CD4-positive, alpha-beta memory T cell (primary cell): ENCODE results near the gene EFHC1. TPM values are rescaled to one million over a fixed set of nuclear protein-coding genes. Genes with fewer than 3 reads are reported as not detected.
"Not testable (repeated sequence)": the region's sequence is repeated elsewhere in the genome, so short reads cannot be mapped to it uniquely, and the experiment has no call there.

Experiments used
- CTCF ChIA-PET: fragments of 350-600 bp; sonication (Branson Sonifier 250); formaldehyde crosslinking; loops from one replicate; lab custom pipeline; 2021; ENCODE audit warnings: inconsistent platforms; ENCODE audit not compliant: partially characterized antibody; lab: Charles Lee
- POLR2A ChIA-PET: fragments of 350-600 bp; sonication (Branson Sonifier 250); formaldehyde crosslinking; loops from one replicate; lab custom pipeline; 2021; ENCODE audit not compliant: partially characterized antibody; lab: Charles Lee
- DNase-seq, 5 donors: peaks; one replicate each; pipeline versions ENCODE4 v3.0.0 to v3.0.0-alpha.2; 2020 to 2022; ENCODE audit warnings: mixed read lengths in 1 of 5
- H3K27ac ChIP-seq: one replicate; pipeline ENCODE4 v1.7.0; 2013; ENCODE audit warnings: low read depth, low read length
- H3K27me3 ChIP-seq: 2 replicates; pipeline ENCODE4 v1.7.0; 2013; ENCODE audit warnings: mild to moderate bottlenecking, low read length, moderate library complexity; ENCODE audit not compliant: insufficient read depth
- H3K36me3 ChIP-seq: 2 replicates; pipeline ENCODE4 v1.7.0; 2013; ENCODE audit warnings: mild to moderate bottlenecking, low read length, moderate library complexity; ENCODE audit not compliant: insufficient read depth
- H3K4me1 ChIP-seq: 2 replicates; pipeline ENCODE4 v1.7.0; 2013; ENCODE audit warnings: mild to moderate bottlenecking, low read length, moderate library complexity; ENCODE audit not compliant: insufficient read depth
- H3K4me3 ChIP-seq, 2 donors: one replicate each; pipeline ENCODE4 v1.7.0; 2013; ENCODE audit warnings: low read length in 2 of 2, mild to moderate bottlenecking in 1 of 2
- H3K9me3 ChIP-seq, 2 donors: one replicate each; pipeline ENCODE4 v1.7.0; 2013; ENCODE audit warnings: low read length in 2 of 2, control low read depth in 1 of 2; ENCODE audit not compliant: control insufficient read depth in 1 of 2
- H3K27ac Mint-ChIP-seq, 7 donors: one replicate each; pipeline ENCODE4 v1.8.0; 2020 to 2021; ENCODE audit warnings: mixed read lengths in 7 of 7, mild to moderate bottlenecking in 6 of 7, inconsistent platforms in 3 of 7, moderate library complexity in 3 of 7
- H3K27me3 Mint-ChIP-seq, 2 donors: one replicate each; pipeline ENCODE4 v1.8.0; 2020 to 2021; ENCODE audit warnings: mixed read lengths in 2 of 2
- H3K36me3 Mint-ChIP-seq, 2 donors: one replicate each; pipeline ENCODE4 v1.8.0; 2020 to 2021; ENCODE audit warnings: mixed read lengths in 2 of 2, inconsistent platforms in 1 of 2, mild to moderate bottlenecking in 1 of 2
- H3K4me1 Mint-ChIP-seq, 4 donors: one replicate each; pipeline ENCODE4 v1.8.0; 2020 to 2021; ENCODE audit warnings: mixed read lengths in 4 of 4, mild to moderate bottlenecking in 1 of 4
- H3K4me3 Mint-ChIP-seq, 8 donors: one replicate each; pipeline ENCODE4 v1.8.0; 2020 to 2021; ENCODE audit warnings: mixed read lengths in 8 of 8, mild to moderate bottlenecking in 7 of 8, moderate library complexity in 6 of 8, inconsistent platforms in 3 of 8
- H3K9me3 Mint-ChIP-seq, 8 donors: one replicate each; pipeline ENCODE4 v1.8.0; 2020 to 2021; ENCODE audit warnings: mixed read lengths in 8 of 8, mild to moderate bottlenecking in 5 of 8, inconsistent platforms in 3 of 8, moderate library complexity in 1 of 8
- intact Hi-C: fragments of 100-400 bp; cut with micrococcal nuclease; formaldehyde crosslinking; loops from one replicate; pipeline ENCODE4 v1.15.1; 2023
- polyA plus RNA-seq, 2 donors: library from polyadenylated mRNA; unstranded; fragments of 300-500 nt; fragmentation: Illumina TruSeq; gene quantifications; one replicate each; pipeline ENCODE4 v1.2.3, GENCODE V29; 2021
- total RNA-seq, 2 experiments: library from RNA; stranded (reverse); gene quantifications; one replicate each; pipeline ENCODE4 v1.2.3, GENCODE V29; 2021

The EFHC1 gene
- total and polyA plus RNA-seq, 4 experiments from 2014 or later: 1.5 to 10.4 (median 4.1) TPM

DNA sequence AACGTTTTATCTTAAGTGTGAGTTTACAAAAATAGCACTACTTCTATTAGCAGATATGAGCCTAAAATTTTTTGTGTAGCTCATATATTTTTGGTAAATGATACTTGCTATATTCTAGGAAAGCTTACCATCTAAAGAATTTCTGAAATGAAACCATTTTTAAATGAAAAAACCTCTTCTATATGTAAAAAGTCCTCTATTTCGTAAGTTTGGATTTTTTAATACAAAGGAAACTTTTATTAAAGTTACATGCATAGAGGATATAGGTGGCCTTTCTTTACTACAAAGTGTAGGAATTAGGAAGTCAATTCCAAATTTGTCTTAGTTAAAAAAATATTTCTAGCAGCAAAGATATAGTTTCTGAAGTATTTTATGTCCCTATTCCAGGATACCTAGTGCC, 18.8 kb downstream of the EFHC1 start:
- no peak for DNase-seq
- Histone ChIP-seq H3K9me3 (no peaks in the 10 kb centered on the region), H3K4me1 (no peaks in the 10 kb centered on the region), H3K27me3 (no peaks in the 10 kb centered on the region), H3K36me3 (no peaks in the 10 kb centered on the region), H3K4me3 (no peak overlapping the region), H3K27ac (no peak overlapping the region)
- Mint-ChIP-seq H3K4me3 (no peak overlapping the region), H3K4me1 (no peaks in the 10 kb centered on the region), H3K27ac (no peak overlapping the region), H3K27me3 (no peaks in the 10 kb centered on the region), H3K9me3 (peaks cover 0 to 5% (median 0%) of the 10 kb centered on the region in 8 donors), H3K36me3 (peaks cover 0 to 20% of the 10 kb centered on the region in 2 donors)
- intact Hi-C loops: no loop called here
- POLR2A ChIA-PET: no interaction called here
- CTCF ChIA-PET: interaction anchor here (0.8 kb wide), 1 partner anchor 174 kb away, joined by 3 read pairs; no protein-coding TSS in a partner anchor

DNA sequence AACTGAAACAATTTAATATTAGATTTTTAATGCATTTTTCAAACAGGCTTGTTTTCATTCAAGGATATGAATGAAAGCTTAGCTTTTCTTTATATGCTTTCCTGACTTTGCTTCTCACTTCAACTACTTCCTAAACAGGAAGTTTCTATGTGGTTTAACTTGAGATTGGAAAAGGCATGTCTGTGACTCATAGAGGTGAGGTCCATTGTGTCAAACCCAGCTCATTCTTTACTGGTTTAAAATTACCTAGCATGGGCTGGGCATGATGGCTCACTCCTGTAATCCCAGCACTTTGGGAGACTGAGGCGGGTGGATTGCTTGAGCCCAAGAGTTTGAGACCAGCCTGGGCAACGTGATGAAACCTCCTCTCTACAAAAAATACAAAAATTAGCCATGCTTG, 34.4 kb downstream of the EFHC1 start:
- no peak overlapping the region for H3K27ac Mint-ChIP-seq

DNA sequence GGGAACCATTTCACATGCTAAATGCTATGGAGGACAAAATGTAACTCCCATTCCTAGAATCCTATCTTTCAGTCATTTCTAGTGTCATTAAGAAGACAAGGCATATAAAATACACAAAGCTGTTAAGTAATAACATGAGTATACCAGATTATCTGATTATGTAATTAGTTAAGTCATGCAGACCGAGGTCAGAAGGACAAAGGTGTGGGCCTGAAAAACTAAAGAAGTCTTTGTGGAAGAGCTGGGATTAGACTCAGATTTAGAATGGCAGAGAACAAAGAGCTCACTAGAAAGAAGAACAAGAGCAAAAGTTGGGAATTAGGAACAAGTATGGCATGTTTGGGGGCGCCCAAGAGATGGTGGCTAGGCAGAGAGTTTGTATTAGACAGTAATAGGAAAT, 37.0 kb downstream of the EFHC1 start:
- Histone ChIP-seq H3K36me3 (no peaks in the 10 kb centered on the region), H3K27me3 (no peaks in the 10 kb centered on the region), H3K4me3 (no peak overlapping the region), H3K4me1 (no peaks in the 10 kb centered on the region), H3K9me3 (no peaks in the 10 kb centered on the region), H3K27ac (no peak overlapping the region)
- Mint-ChIP-seq H3K27me3 (no peaks in the 10 kb centered on the region), H3K27ac (no peak overlapping the region), H3K9me3 (peaks cover 0 to 6% (median 4%) of the 10 kb centered on the region in 8 donors), H3K4me3 (no peak overlapping the region), H3K36me3 (peaks cover 0 to 20% of the 10 kb centered on the region in 2 donors), H3K4me1 (no peaks in the 10 kb centered on the region)
- DNase-seq: no peak
- ChIA-PET CTCF (interaction anchor here (1.2 kb wide), 1 partner anchor 11 kb away, joined by 3 read pairs; no protein-coding TSS in a partner anchor), POLR2A (interaction anchor here (0.6 kb wide), 1 partner anchor 1268 kb away, joined by 4 read pairs; no protein-coding TSS in a partner anchor)
- intact Hi-C loops: no loop called here

More for the DNA sequence above, 34.4 kb downstream of the EFHC1 start:
- intact Hi-C loops: no loop called here
- Histone ChIP-seq H3K4me1 (no peaks in the 10 kb centered on the region), H3K36me3 (no peaks in the 10 kb centered on the region), H3K9me3 (no peaks in the 10 kb centered on the region), H3K27me3 (no peaks in the 10 kb centered on the region), H3K4me3 (no peak overlapping the region), H3K27ac (no peak overlapping the region)
- Mint-ChIP-seq H3K4me1 (no peaks in the 10 kb centered on the region), H3K9me3 (peaks cover 5 to 24% (median 20%) of the 10 kb centered on the region in 8 donors), H3K36me3 (peaks cover 15 to 37% of the 10 kb centered on the region in 2 donors), H3K4me3 (no peak overlapping the region), H3K27me3 (peaks cover 0 to 1% of the 10 kb centered on the region in 2 donors)
- ChIA-PET CTCF (no interaction called here), POLR2A (interaction anchor here (0.6 kb wide), 1 partner anchor 32 kb away, joined by 3 read pairs; no protein-coding TSS in a partner anchor)
- DNase-seq: no peak

DNA sequence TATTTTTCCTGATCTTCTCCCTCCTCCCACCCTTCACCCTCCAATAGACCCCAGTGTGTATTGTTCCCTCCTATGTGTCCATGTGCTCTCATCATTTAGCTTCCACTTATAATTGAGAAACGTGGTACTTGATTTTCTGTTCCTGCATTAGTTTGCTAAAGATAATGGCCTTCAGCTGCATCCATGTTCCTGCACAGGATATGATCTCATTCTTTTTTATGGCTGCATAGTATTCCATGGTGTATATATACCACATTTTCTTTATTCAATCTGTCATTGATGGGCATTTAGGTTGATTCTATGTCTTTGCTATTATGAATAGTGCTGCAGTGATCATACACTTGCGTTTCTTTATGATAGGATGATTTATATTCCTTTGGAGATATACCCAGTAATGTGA, 41.1 kb downstream of the EFHC1 start:
- intact Hi-C loops, H3K27me3 Mint-ChIP-seq, H3K4me1 Mint-ChIP-seq, H3K36me3 ChIP-seq, H3K27ac Mint-ChIP-seq, H3K9me3 ChIP-seq, H3K4me3 ChIP-seq, H3K36me3 Mint-ChIP-seq, DNase-seq, H3K27me3 ChIP-seq, H3K27ac ChIP-seq, CTCF ChIA-PET, H3K4me3 Mint-ChIP-seq, H3K9me3 Mint-ChIP-seq, H3K4me1 ChIP-seq, POLR2A ChIA-PET: not testable (repeated sequence)

DNA sequence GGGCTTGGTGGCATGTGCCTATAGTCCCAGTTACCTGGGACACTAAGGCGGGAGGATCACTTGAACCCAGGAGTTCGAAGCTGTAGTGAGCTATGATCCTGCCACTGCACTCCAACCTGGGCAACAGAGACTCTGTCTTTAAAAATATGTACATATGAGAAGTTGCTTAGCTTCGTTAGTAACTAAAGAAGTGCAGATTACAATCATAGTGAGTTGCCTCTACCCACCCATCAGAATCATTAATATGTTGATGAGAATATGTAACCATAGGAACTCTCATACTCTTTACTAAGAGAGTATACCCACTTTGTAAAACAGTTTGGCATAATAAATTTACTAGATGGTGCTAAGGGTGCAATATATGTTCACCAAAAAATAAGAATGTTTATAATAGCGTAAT, 54.0 kb downstream of the EFHC1 start:
- H3K9me3 Mint-ChIP-seq: no peaks in the 10 kb centered on the region
- no peaks in the 10 kb centered on the region for H3K4me1 ChIP-seq
- CTCF ChIA-PET: interaction anchor here (1.0 kb wide), 1 partner anchor 176 kb away, joined by 3 read pairs; no protein-coding TSS in a partner anchor
- POLR2A ChIA-PET: no interaction called here
- no peak overlapping the region for H3K27ac Mint-ChIP-seq
- peaks cover 0 to 4% of the 10 kb centered on the region in 2 donors for H3K27me3 Mint-ChIP-seq
- H3K4me1 Mint-ChIP-seq: no peaks in the 10 kb centered on the region
- no peaks in the 10 kb centered on the region for H3K36me3 Mint-ChIP-seq
- no peak overlapping the region for H3K27ac ChIP-seq
- no peak for DNase-seq
- H3K36me3 ChIP-seq: no peaks in the 10 kb centered on the region
- H3K4me3 Mint-ChIP-seq: no peak overlapping the region
- intact Hi-C loops: no loop called here
- no peaks in the 10 kb centered on the region for H3K27me3 ChIP-seq
- no peak overlapping the region for H3K4me3 ChIP-seq
- no peaks in the 10 kb centered on the region for H3K9me3 ChIP-seq

DNA sequence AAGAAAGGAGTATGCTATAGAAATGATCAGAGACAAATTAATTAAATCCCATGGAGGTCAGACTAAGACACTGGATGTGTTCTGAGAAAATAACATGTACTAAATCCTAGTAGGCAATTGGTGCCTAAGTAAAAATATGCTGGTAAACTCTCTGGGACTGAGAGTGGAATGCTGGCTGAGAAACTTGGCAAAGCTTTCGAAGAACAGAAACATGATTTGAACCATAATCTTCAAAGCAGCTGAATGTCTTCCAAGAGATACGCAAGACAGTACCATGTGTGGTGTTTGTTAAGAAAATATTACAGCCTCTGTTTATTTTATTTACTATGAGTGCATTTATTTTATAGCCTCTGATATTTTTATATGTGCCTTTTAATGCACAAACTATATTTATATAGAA, 55.2 kb downstream of the EFHC1 start:
- ChIA-PET CTCF (no interaction called here), POLR2A (no interaction called here)
- no peak for DNase-seq
- no peak overlapping the region for H3K4me3 ChIP-seq
- H3K9me3 ChIP-seq: no peaks in the 10 kb centered on the region
- H3K36me3 Mint-ChIP-seq: no peaks in the 10 kb centered on the region
- H3K27ac Mint-ChIP-seq: no peak overlapping the region
- no peaks in the 10 kb centered on the region for H3K27me3 Mint-ChIP-seq
- H3K4me3 Mint-ChIP-seq: no peak overlapping the region
- H3K36me3 ChIP-seq: no peaks in the 10 kb centered on the region
- no peak overlapping the region for H3K27ac ChIP-seq
- intact Hi-C loops: no loop called here
- no peaks in the 10 kb centered on the region for H3K4me1 Mint-ChIP-seq
- H3K9me3 Mint-ChIP-seq: no peaks in the 10 kb centered on the region
- H3K4me1 ChIP-seq: no peaks in the 10 kb centered on the region
- H3K27me3 ChIP-seq: no peaks in the 10 kb centered on the region

DNA sequence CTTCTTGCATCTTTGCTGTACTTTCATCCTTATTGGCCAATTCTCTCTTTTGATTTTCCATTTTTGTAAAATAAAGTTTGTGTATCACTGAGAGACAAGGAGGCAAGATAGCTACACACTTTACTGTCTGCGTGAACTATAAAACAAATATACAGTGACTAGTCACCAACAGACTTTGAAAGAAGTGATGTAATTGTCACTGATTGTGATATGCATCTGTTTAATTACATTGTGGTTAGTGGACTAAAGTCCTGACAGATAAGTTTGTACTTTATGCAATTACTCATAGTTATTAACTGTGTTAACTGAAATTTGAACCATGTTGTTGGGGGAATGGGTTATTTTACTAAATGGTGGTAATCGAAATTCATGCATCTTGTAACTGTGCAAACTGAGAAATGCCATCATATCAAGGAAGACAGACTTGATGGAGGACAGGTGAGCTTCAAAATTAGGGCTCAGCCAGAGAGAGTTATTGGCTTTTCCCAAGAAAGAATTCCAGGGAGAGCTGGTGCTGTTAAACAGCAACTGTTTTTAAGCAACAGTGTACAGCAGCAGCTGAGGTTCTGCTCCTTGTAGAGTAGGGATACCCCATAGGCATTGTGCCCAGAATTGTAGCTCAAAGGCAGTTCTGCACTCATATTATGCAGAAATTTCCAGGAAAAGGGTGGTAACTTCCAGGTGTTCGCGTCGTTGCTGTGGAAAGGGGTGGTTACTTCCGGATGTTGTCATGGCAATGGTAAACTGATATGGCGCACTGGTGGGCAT, 62.9 kb downstream of the EFHC1 start:
- Mint-ChIP-seq H3K9me3 (no peaks in the 10 kb centered on the region), H3K4me3 (no peak overlapping the region), H3K4me1 (no peaks in the 10 kb centered on the region), H3K27ac (no peak overlapping the region), H3K36me3 (peaks cover 0 to 7% of the 10 kb centered on the region in 2 donors), H3K27me3 (no peaks in the 10 kb centered on the region)
- no peak overlapping the region for H3K4me3 ChIP-seq
- CTCF ChIA-PET: no interaction called here
- H3K4me1 ChIP-seq: no peaks in the 10 kb centered on the region
- no peak for DNase-seq
- H3K9me3 ChIP-seq: no peaks in the 10 kb centered on the region
- H3K36me3 ChIP-seq: no peaks in the 10 kb centered on the region
- intact Hi-C loops: no loop called here
- POLR2A ChIA-PET: no interaction called here
- no peak overlapping the region for H3K27ac ChIP-seq
- H3K27me3 ChIP-seq: no peaks in the 10 kb centered on the region
